OCI-LY3 (cell line): ENCODE results near the gene OR52E4.

ENCODE experiments used
- H2AFZ ChIP-seq: fragments of 200-600, 300-600 bp; shearing (Covaris generic); 2 replicates; pipeline ENCODE4 v1.6.0; 2014; ENCODE audit warnings: antibody characterized with exemption, low read depth, low read length
- H3K27ac ChIP-seq: fragments of 200-600, 300-600 bp; sonication (generic); 2 replicates; pipeline ENCODE4 v1.5.1; 2014; ENCODE audit warnings: mild to moderate bottlenecking, low read length, moderate library complexity, mixed read lengths
- H3K27me3 ChIP-seq: fragments of 200-600, 300-600 bp; sonication (generic); 2 replicates; pipeline ENCODE4 v1.6.1; 2014; ENCODE audit warnings: low read depth, low read length, mixed read lengths
- H3K36me3 ChIP-seq: fragments of 200-600, 300-600 bp; sonication (generic); replicated peaks from 2 replicates; pipeline ENCODE3; 2014; ENCODE audit warnings: low read depth, low read length, mixed read lengths
- H3K4me1 ChIP-seq: fragments of 300-600, 200-600 bp; sonication (generic); 2 replicates; pipeline ENCODE4 v1.6.1; 2014; ENCODE audit warnings: low read length, mixed read lengths
- H3K4me2 ChIP-seq: fragments of 200-600, 300-600 bp; sonication (generic); 2 replicates; pipeline ENCODE4 v1.6.1; 2014; ENCODE audit warnings: low read length, mixed read lengths
- H3K4me3 ChIP-seq: fragments of 300-600, 200-600 bp; sonication (generic); 2 replicates; pipeline ENCODE4 v1.5.1; 2014; ENCODE audit warnings: antibody characterized with exemption, mild to moderate bottlenecking, low read length, moderate library complexity
- H3K79me2 ChIP-seq: fragments of 300-600, 200-600 bp; shearing (Covaris generic); 2 replicates; pipeline ENCODE4 v1.6.1; 2014; ENCODE audit warnings: mild to moderate bottlenecking, low read length, mixed read lengths
- H3K9ac ChIP-seq: fragments of 300-600, 200-600 bp; shearing (Covaris generic); 2 replicates; pipeline ENCODE4 v1.6.0; 2014; ENCODE audit warnings: mild to moderate bottlenecking, low read length, moderate library complexity
- H3K9me3 ChIP-seq: fragments of 200-600, 300-600 bp; shearing (Covaris generic); 2 replicates; pipeline ENCODE4 v1.6.1; 2014; ENCODE audit warnings: low read length, mixed read lengths; ENCODE audit not compliant: insufficient read depth
- H4K20me1 ChIP-seq: fragments of 200-600, 300-600 bp; sonication (generic); 2 replicates; pipeline ENCODE4 v1.6.1; 2016; ENCODE audit warnings: low read length, mixed read lengths; ENCODE audit not compliant: insufficient read depth
- CTCF ChIP-seq: fragments of 200-600, 300-600 bp; sonication (generic); IDR thresholded peaks from 2 replicates; pipeline ENCODE4 v1.5.1; 2014; ENCODE audit warnings: antibody characterized with exemption, low read length, low read depth
- EZH2phosphoT487 ChIP-seq: fragments of 200-600 bp; shearing (Covaris generic); IDR thresholded peaks from 2 replicates; pipeline ENCODE4 v1.6.1; 2018; ENCODE audit warnings: antibody characterized with exemption, mixed run types, low read depth

Gene OR52E4

GRCh38 chr11:5887172-5887571 is 6.7 kb downstream of the OR52E4 start:
- Histone ChIP-seq H3K27me3 (peaks cover 10% of the 10 kb centered on the region; the same call in 1 of the 2 replicates), H4K20me1 (no peaks in the 10 kb centered on the region), H3K9ac (no peak overlapping the region), H2AFZ (no peak overlapping the region), H3K36me3 (no peaks in the 10 kb centered on the region), H3K9me3 (no peaks in the 10 kb centered on the region), H3K79me2 (no peaks in the 10 kb centered on the region), H3K27ac (no peak overlapping the region), H3K4me1 (no peaks in the 10 kb centered on the region), H3K4me2 (no peak overlapping the region), H3K4me3 (no peak overlapping the region)
- TF ChIP-seq EZH2phosphoT487, result no peak
- TF ChIP-seq CTCF, result no peak

GRCh38 chr11:5887661-5888060 is 7.2 kb downstream of the OR52E4 start:
- H3K4me1 ChIP-seq, result no peaks in the 10 kb centered on the region
- H3K4me2 ChIP-seq, result no peak overlapping the region
- H3K27ac ChIP-seq, result no peak overlapping the region
- H3K79me2 ChIP-seq, result no peaks in the 10 kb centered on the region
- H3K9ac ChIP-seq, result no peak overlapping the region
- H2AFZ ChIP-seq, result no peak overlapping the region
- no peak for TF ChIP-seq CTCF
- TF ChIP-seq EZH2phosphoT487, result no peak
- H3K9me3 ChIP-seq, result no peaks in the 10 kb centered on the region
- peaks cover 10% of the 10 kb centered on the region; the same call in 1 of the 2 replicates for H3K27me3 ChIP-seq
- no peak overlapping the region for H3K4me3 ChIP-seq
- no peaks in the 10 kb centered on the region for H3K36me3 ChIP-seq
- H4K20me1 ChIP-seq, result no peaks in the 10 kb centered on the region

GRCh38 chr11:5891216-5891800 is 10.9 kb downstream of the OR52E4 start:
- H3K79me2 ChIP-seq, result no peaks in the 10 kb centered on the region
- H3K9ac ChIP-seq, result no peak overlapping the region
- no peak overlapping the region for H3K4me3 ChIP-seq

GRCh38 chr11:5892908-5893307 is 12.5 kb downstream of the OR52E4 start, which contains the start of gene OR52E5:
Gene OR52E5 (plus strand): TSS chr11:5893208. CDS start chr11:5900777, 7,569 bp downstream.
- no peak within 1 kb of the TSS for H2AFZ ChIP-seq
- no peak within 1 kb of the TSS for H3K9ac ChIP-seq
- no peak within 1 kb of the TSS for H3K4me3 ChIP-seq
- H3K9me3 ChIP-seq, result no peaks in the 10 kb centered on the region
- no peak within 1 kb of the TSS for H3K4me2 ChIP-seq
- no peaks in the 10 kb centered on the region for H3K4me1 ChIP-seq
- no peak for TF ChIP-seq CTCF
- TF ChIP-seq EZH2phosphoT487, result no peak
- peaks cover 15% of the 10 kb centered on the region; the same call in 1 of the 2 replicates for H3K27me3 ChIP-seq
- no peaks in the 10 kb centered on the region for H3K36me3 ChIP-seq
- no peak within 1 kb of the TSS for H3K27ac ChIP-seq
- H3K79me2 ChIP-seq, result no peaks in the 10 kb centered on the region
- H4K20me1 ChIP-seq, result no peaks in the 10 kb centered on the region

More at GRCh38 chr11:5891216-5891800, 10.9 kb downstream of the OR52E4 start:
- Histone ChIP-seq H4K20me1 (no peaks in the 10 kb centered on the region), H3K9me3 (no peaks in the 10 kb centered on the region), H3K4me2 (no peak overlapping the region), H3K4me1 (no peaks in the 10 kb centered on the region), H2AFZ (no peak overlapping the region), H3K36me3 (no peaks in the 10 kb centered on the region), H3K27me3 (peaks cover 19% of the 10 kb centered on the region), H3K27ac (no peak overlapping the region)
- TF ChIP-seq EZH2phosphoT487 (no peak), CTCF (peak; percentile 34)
